HEK293 (cell line): ENCODE measurements around the gene KIF26B.

ENCODE experiments used
- BCL11A ChIP-seq: fragments of 450-650 bp; formaldehyde crosslinking; IDR thresholded peaks from 2 replicates; pipeline ENCODE4 v1.5.1; 2016; ENCODE audit warnings: low read depth, missing biosample characterization, missing genetic modification characterization
- CTCF ChIP-seq: fragments of 450-650 bp; formaldehyde crosslinking; IDR thresholded peaks from 2 replicates; pipeline ENCODE4 v1.5.1; 2016; ENCODE audit warnings: missing biosample characterization, missing genetic modification characterization
- OSR2 ChIP-seq: fragments of 450-650 bp; formaldehyde crosslinking; IDR thresholded peaks from 2 replicates; pipeline ENCODE4 v1.5.1; 2016; ENCODE audit warnings: missing biosample characterization, missing genetic modification characterization
- RBAK ChIP-seq: fragments of 450-650 bp; formaldehyde crosslinking; IDR thresholded peaks from 2 replicates; pipeline ENCODE4 v1.5.1; 2016; ENCODE audit warnings: missing biosample characterization, missing genetic modification characterization

- TF ChIP-seq RBAK (tag by site-specific recombination) = no peak
- no peak for TF ChIP-seq OSR2
- no peak for TF ChIP-seq BCL11A (tag by site-specific recombination)
- no peak for TF ChIP-seq CTCF
Observed at GRCh38 chr1:245685111-245685810, 530.5 kb downstream of the KIF26B start.
